Esophagus squamous epithelium (tissue), 5 donors: Measurements from ENCODE around the gene FURIN. TPM values are rescaled to one million over a fixed set of nuclear protein-coding genes. Genes with fewer than 3 reads are reported as not detected.
"Not testable (repeated sequence)": the region's sequence is repeated elsewhere in the genome, so short reads cannot be mapped to it uniquely, and the experiment has no call there.

Experiments
- DNase-seq: peaks from one replicate; lab custom pipeline; 2025; lab: John Stamatoyannopoulos, UW
- H3K27ac ChIP-seq, 4 donors: fragments of 200-600 bp; sonication (generic); one replicate each; pipeline ENCODE4 v1.5.1; 2016 to 2019; ENCODE audit warnings: mild to moderate bottlenecking in 1 of 4
- H3K27me3 ChIP-seq, 4 donors: fragments of 200-600 bp; sonication (generic); 1 replicate in 3 of 4; 2 replicates in 1 of 4; pipeline versions ENCODE4 v1.5.1 to v1.6.0; 2017 to 2021; ENCODE audit warnings: antibody characterized with exemption in 1 of 4
- H3K36me3 ChIP-seq, 3 donors: fragments of 200-600 bp; sonication (generic); one replicate each; pipeline ENCODE4 v1.5.1; 2016 to 2019
- H3K4me1 ChIP-seq, 3 donors: fragments of 200-600 bp; sonication (generic); one replicate each; pipeline ENCODE4 v1.5.1; 2017 to 2019
- H3K4me3 ChIP-seq, 4 donors: fragments of 200-600 bp; sonication (generic); 1 replicate in 3 of 4; 2 replicates in 1 of 4; pipeline ENCODE4 v1.5.1; 2016 to 2019; ENCODE audit warnings: mild to moderate bottlenecking in 2 of 4, moderate library complexity in 1 of 4
- H3K9me3 ChIP-seq, 3 donors: fragments of 200-600 bp; sonication (generic); one replicate each; pipeline ENCODE4 v1.5.1; 2016 to 2019
- POLR2A ChIP-seq, 4 donors: fragments of 450-650 bp; IDR thresholded peaks; one replicate each; pipeline ENCODE4 v1.6.1; 2017; ENCODE audit warnings: antibody characterized with exemption in 4 of 4, mild to moderate bottlenecking in 4 of 4, moderate library complexity in 3 of 4
- WGBS, 2 donors: methylation state at CpG; one replicate each; pipeline ENCODE4 v1.1.5; 2018; 5-methylcytosine and 5-hydroxymethylcytosine counted together
- intact Hi-C: fragments of 100-400 bp; cut with DNase I; formaldehyde crosslinking; loops from one replicate; pipeline ENCODE4 v1.15.0; 2022
- total RNA-seq, 4 donors: library from RNA; depleted of rRNA; stranded (reverse); fragments of >200 nt; gene quantifications; one replicate each; pipeline ENCODE4 v1.1.0, GENCODE V29; 2016
- TF ChIP-seq, protein P1 (sequence below), 6 experiments: fragments of 450-650 bp in 4 of 6; fragments of 200-600 bp in 2 of 6; sonication (generic) in 2 of 6; IDR thresholded peaks; one replicate each; pipeline ENCODE4 v1.5.1; 2016 to 2019; ENCODE audit warnings: antibody characterized with exemption in 6 of 6, mild to moderate bottlenecking in 4 of 6, moderate library complexity in 4 of 6
- donor health status: DM: yes; HTN: yes; CAD: no.

Gene FURIN
- total RNA-seq, 4 donors from 2014 or later = 27.7 to 43.3 (median 38.5) TPM

DNA sequence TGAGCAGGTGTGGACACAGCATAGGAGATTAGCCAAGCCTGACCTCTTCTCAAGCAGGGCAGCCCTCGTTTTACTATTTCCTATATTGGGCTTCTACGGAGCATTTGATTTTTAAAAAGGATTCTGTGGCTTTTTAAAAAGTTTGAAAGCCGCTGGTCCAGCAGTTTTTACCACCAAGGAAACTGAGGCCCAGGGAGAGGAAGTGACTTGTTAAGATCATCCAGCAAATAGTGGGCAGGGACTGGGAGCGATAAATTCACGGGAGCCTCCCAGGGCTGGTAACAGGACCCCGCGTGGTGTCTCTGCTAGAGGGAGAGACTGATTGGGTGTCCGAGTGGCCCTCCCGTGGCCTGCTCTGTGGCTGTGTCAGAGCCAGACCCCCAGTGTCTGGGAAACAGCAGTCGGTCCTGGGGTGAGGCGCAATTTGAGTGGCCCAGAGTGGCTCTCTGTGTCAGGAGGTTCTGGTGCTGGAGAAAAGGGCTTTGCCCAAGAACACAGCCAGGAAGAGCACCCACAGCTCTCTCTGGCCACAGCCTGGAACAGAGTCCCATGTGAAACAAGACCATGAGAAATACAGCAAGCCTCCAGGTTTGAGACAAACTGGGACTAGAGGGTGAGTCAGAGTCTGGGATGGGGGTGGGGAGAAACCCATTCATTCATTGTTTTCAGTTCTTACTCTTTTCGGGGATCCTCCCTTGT lies 4.2 kb downstream of the FURIN start:
- peaks cover 45 to 60% (median 52%) of the 10 kb centered on the region in 3 donors for H3K4me1 ChIP-seq
- intact Hi-C loops = no loop called here
- H3K27ac ChIP-seq = peak overlapping the region; percentile 87 to 97 (median 96)
- no peak for DNase-seq
- TF ChIP-seq, protein P1, sequence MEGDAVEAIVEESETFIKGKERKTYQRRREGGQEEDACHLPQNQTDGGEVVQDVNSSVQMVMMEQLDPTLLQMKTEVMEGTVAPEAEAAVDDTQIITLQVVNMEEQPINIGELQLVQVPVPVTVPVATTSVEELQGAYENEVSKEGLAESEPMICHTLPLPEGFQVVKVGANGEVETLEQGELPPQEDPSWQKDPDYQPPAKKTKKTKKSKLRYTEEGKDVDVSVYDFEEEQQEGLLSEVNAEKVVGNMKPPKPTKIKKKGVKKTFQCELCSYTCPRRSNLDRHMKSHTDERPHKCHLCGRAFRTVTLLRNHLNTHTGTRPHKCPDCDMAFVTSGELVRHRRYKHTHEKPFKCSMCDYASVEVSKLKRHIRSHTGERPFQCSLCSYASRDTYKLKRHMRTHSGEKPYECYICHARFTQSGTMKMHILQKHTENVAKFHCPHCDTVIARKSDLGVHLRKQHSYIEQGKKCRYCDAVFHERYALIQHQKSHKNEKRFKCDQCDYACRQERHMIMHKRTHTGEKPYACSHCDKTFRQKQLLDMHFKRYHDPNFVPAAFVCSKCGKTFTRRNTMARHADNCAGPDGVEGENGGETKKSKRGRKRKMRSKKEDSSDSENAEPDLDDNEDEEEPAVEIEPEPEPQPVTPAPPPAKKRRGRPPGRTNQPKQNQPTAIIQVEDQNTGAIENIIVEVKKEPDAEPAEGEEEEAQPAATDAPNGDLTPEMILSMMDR (IDR thresholded peaks at IDR 0.05) = no peak
- TF ChIP-seq POLR2A (IDR thresholded peaks at IDR 0.05) = peak in 1 of 4 donors; percentile 36
- H3K36me3 ChIP-seq = peaks cover 15 to 27% (median 17%) of the 10 kb centered on the region in 3 donors
- peak overlapping the region; percentile 73 to 98 (median 90) for H3K4me3 ChIP-seq
- H3K27me3 ChIP-seq = no peaks in the 10 kb centered on the region
- WGBS, 2 donors = 10 to 12% methylated on average over 8 to 9 of the region's 12 CpGs
- H3K9me3 ChIP-seq = no peaks in the 10 kb centered on the region

DNA sequence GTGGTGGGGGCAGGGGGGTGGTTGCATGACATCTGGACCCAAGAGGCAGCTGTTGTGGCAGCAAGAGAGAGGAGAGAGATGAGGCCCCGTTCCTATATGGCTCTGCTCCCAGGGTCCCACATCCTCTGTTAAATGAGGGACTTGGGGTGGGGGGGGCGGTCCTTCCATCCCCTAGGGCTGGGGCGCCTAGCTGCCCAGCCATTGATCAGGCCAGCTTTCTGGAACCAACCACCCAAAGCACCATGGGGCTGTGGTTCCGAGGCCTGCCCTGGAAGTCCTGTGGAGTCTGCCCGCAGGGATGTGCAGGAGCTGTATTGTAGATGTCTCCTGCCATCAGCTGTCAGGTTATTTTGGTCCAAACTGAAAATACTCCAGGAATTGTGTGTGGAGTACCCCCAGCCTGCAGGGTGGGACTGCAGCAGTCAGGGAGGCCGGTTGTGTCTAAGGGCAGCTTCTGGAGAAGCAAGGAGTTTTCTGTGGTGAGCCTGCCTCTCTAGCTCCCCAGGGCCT lies 5.2 kb downstream of the FURIN start:
- TF ChIP-seq, protein P1 (IDR thresholded peaks at IDR 0.05) = no peak
- no peak for TF ChIP-seq POLR2A (IDR thresholded peaks at IDR 0.05)
- WGBS, 2 donors = 71% methylated on average over 4 of the region's 6 CpGs; no CpG with 5 or more reads in 1 of the 2 donors
- peak overlapping the region; percentile 17 to 97 (median 60) for H3K27ac ChIP-seq
- H3K9me3 ChIP-seq = no peaks in the 10 kb centered on the region
- intact Hi-C loops = no loop called here
- H3K4me1 ChIP-seq = peaks cover 44 to 51% (median 44%) of the 10 kb centered on the region in 3 donors
- no peak for DNase-seq
- H3K27me3 ChIP-seq = no peaks in the 10 kb centered on the region
- H3K36me3 ChIP-seq = peaks cover 23 to 36% (median 23%) of the 10 kb centered on the region in 3 donors
- peak overlapping the region in 2 of 4 donors; percentile 86 to 98 for H3K4me3 ChIP-seq

- TF ChIP-seq, protein P1 (IDR thresholded peaks at IDR 0.05) = no peak
- no peak for TF ChIP-seq POLR2A (IDR thresholded peaks at IDR 0.05)
- Histone ChIP-seq H3K9me3 (no peaks in the 10 kb centered on the region), H3K27ac (peak overlapping the region; percentile 17 to 97 (median 60)), H3K4me1 (peaks cover 38 to 45% (median 39%) of the 10 kb centered on the region in 3 donors), H3K27me3 (no peaks in the 10 kb centered on the region), H3K4me3 (peak overlapping the region in 1 of 4 donors; percentile 86), H3K36me3 (peaks cover 28 to 42% (median 29%) of the 10 kb centered on the region in 3 donors)
- DNase-seq = no peak
- WGBS, 2 donors = 32% methylated on average over 14 of the region's 15 CpGs; no CpG with 5 or more reads in 1 of the 2 donors
- intact Hi-C loops = no loop called here
Observed at GRCh38 chr15:90873998-90874605, 5.7 kb downstream of the FURIN start.

GRCh38 chr15:90874986-90875385 lies 6.6 kb downstream of the FURIN start:
- DNase-seq, H3K27me3 ChIP-seq, H3K4me3 ChIP-seq, H3K9me3 ChIP-seq, H3K27ac ChIP-seq, intact Hi-C loops: not testable (repeated sequence)
- WGBS, 2 donors = 81 to 90% methylated on average over 4 to 5 of the region's 9 CpGs
- peaks cover 29 to 36% (median 30%) of the 10 kb centered on the region in 3 donors for H3K4me1 ChIP-seq
- H3K36me3 ChIP-seq = peaks cover 35 to 51% (median 38%) of the 10 kb centered on the region in 3 donors

DNA sequence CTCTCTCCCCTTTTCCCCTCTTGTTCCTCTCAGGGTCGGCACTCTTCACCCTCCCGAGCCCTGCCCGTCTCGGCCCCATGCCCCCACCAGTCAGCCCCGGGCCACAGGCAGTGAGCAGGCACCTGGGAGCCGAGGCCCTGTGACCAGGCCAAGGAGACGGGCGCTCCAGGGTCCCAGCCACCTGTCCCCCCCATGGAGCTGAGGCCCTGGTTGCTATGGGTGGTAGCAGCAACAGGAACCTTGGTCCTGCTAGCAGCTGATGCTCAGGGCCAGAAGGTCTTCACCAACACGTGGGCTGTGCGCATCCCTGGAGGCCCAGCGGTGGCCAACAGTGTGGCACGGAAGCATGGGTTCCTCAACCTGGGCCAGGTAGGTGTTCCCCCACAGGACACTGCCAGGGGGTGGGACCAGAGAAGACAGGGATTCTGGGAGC lies 7.2 kb downstream of the FURIN start:
- H3K27ac ChIP-seq = no peak overlapping the region
- TF ChIP-seq, protein P1 (IDR thresholded peaks at IDR 0.05) = no peak
- no peak for TF ChIP-seq POLR2A (IDR thresholded peaks at IDR 0.05)
- intact Hi-C loops = no loop called here

More for the DNA sequence above, 7.2 kb downstream of the FURIN start:
- H3K4me1 ChIP-seq = peaks cover 23 to 31% (median 24%) of the 10 kb centered on the region in 3 donors
- H3K4me3 ChIP-seq = no peak overlapping the region
- WGBS, 2 donors = 90% methylated on average over 4 of the region's 12 CpGs; no CpG with 5 or more reads in 1 of the 2 donors
- H3K36me3 ChIP-seq = peaks cover 41 to 57% (median 44%) of the 10 kb centered on the region in 3 donors
- H3K9me3 ChIP-seq = no peaks in the 10 kb centered on the region
- DNase-seq = no peak
- no peaks in the 10 kb centered on the region for H3K27me3 ChIP-seq
